ENCODE results near the gene DDX10. TPM values are rescaled to one million over a fixed set of nuclear protein-coding genes. Genes with fewer than 3 reads are reported as not detected.

The DDX10 gene
- total RNA-seq, 1 experiment from 2014 or later, result 48.3 TPM

DNA sequence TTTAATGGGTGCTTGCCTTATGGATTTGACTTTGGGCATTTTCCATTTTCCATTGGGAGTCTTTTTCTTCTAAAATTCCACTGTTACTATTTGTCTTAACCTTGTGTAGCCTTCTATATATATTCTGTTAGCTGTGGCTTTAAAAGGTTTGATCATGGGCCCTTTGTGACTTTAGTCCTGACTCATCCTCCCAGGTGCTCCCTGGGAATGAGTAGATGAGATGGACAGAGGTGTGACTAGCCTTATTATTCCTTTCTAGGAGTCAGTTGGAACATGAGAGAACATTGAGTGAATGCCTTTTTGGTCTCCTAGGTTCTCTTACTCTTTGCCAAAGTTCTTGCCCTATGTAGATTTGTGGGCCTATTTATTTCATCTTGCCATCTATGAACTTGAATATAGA lies 39.0 kb downstream of the DDX10 start:
- H4K8ac ChIP-seq (replicated peaks; ENCODE audit: insufficient read length, low read depth, low read length), result no peak overlapping the region
- no peak overlapping the region for H3K4ac ChIP-seq (ENCODE audit: low read depth, low read length)
- no peaks in the 10 kb centered on the region for H3K27me3 ChIP-seq (ENCODE audit: insufficient read depth, low read length)
- no peak overlapping the region for H3K4me2 ChIP-seq (ENCODE audit: insufficient read depth, insufficient read length, low read length)
- no peaks in the 10 kb centered on the region for H4K20me1 ChIP-seq (ENCODE audit: control insufficient read depth, insufficient read depth, insufficient read length)
- H3K23me2 ChIP-seq (ENCODE audit: insufficient read length, low read depth, low read length, poor library complexity, severe bottlenecking), result no peaks in the 10 kb centered on the region
- no peak overlapping the region for H2BK15ac ChIP-seq (ENCODE audit: low read depth, low read length)
- H3K4me1 ChIP-seq (ENCODE audit: insufficient read depth, low read length), result peaks cover 4% of the 10 kb centered on the region; the same call in 1 of the 2 replicates
- H3K23ac ChIP-seq (ENCODE audit: insufficient read length, low read depth, low read length), result no peak overlapping the region
- no peak overlapping the region for H3T11ph ChIP-seq (ENCODE audit: low read length)
- Mint-ChIP-seq H3K27ac (no peak overlapping the region), H3K36me3 (ENCODE audit: insufficient read depth in 1 of 3, low read depth in 3 of 3) (peaks cover 28 to 46% (median 33%) of the 10 kb centered on the region in 3 experiments), H3K4me1 (peaks cover 16 to 26% of the 10 kb centered on the region in 2 experiments), H3K4me3 (no peak overlapping the region), H3K27me3 (ENCODE audit: low read depth) (no peaks in the 10 kb centered on the region), H3K9me3 (peaks cover 8 to 12% of the 10 kb centered on the region in 2 experiments)
- no peak for DNase-seq
- H3K9ac ChIP-seq (ENCODE audit: extremely low read depth, insufficient read length, low read length), result no peak overlapping the region
- H3K9me3 ChIP-seq (ENCODE audit: control insufficient read depth, low read depth, low read length), result no peaks in the 10 kb centered on the region
- no peak overlapping the region for H3K56ac ChIP-seq (ENCODE audit: insufficient read length, low read depth, low read length)
- no peak overlapping the region for H2BK120ac ChIP-seq (ENCODE audit: low read depth, low read length, poor library complexity, severe bottlenecking)
- H4K5ac ChIP-seq (ENCODE audit: insufficient read length, low read depth, low read length), result no peak overlapping the region
- no peak overlapping the region for H3K18ac ChIP-seq (ENCODE audit: insufficient read length, low read depth, low read length)
- no peak overlapping the region for H4K91ac ChIP-seq (ENCODE audit: insufficient read length, low read depth, low read length)
- H2BK12ac ChIP-seq (ENCODE audit: insufficient read length, low read depth, low read length), result no peak overlapping the region
- no peak overlapping the region for H2BK5ac ChIP-seq (ENCODE audit: insufficient read length, low read length)
- H2AFZ ChIP-seq (ENCODE audit: low read length), result no peak overlapping the region
- H2BK20ac ChIP-seq (ENCODE audit: low read depth, low read length, poor library complexity, severe bottlenecking), result no peak overlapping the region
- H3K79me1 ChIP-seq (ENCODE audit: insufficient read depth, low read depth, low read length, poor library complexity, severe bottlenecking), result no peaks in the 10 kb centered on the region
- H3K27ac ChIP-seq (ENCODE audit: insufficient read length, low read depth, low read length), result no peak overlapping the region
- H2AK5ac ChIP-seq (ENCODE audit: insufficient read length, low read length), result no peak overlapping the region
- H3K14ac ChIP-seq (ENCODE audit: insufficient read depth, low read length), result no peak overlapping the region
- no peaks in the 10 kb centered on the region for H3K79me2 ChIP-seq (ENCODE audit: insufficient read depth, low read length)
- TF ChIP-seq CTCF (conservative IDR thresholded peaks at IDR 0.05), result no peak
